22Rv1 (cell line): ENCODE measurements around the gene KRT33B.

Source experiments
- CTCF ChIP-seq: fragments of 450-650 bp; IDR thresholded peaks from 2 replicates; pipeline ENCODE4 v1.5.1; 2017; ENCODE audit warnings: mild to moderate bottlenecking
- ZFX ChIP-seq: fragments of 450-650 bp; IDR thresholded peaks from 2 replicates; pipeline ENCODE4 v1.6.1; 2017; ENCODE audit warnings: antibody characterized with exemption, borderline replicate concordance

- TF ChIP-seq CTCF (no peak), ZFX (no peak)
These were observed 48.7 kb upstream of the KRT33B start for GRCh38 chr17:41418116-41418860.
